ENCODE results near the gene ARHGAP26. TPM values are rescaled to one million over a fixed set of nuclear protein-coding genes. Genes with fewer than 3 reads are reported as not detected.

Gene ARHGAP26
- total and polyA plus RNA-seq, 2 experiments from 2014 or later, result 9.5 to 16.8 TPM

GRCh38 chr5:143213231-143213850, 443.2 kb downstream of the ARHGAP26 start:
- Histone ChIP-seq H3K4me2 (no peak overlapping the region), H4K20me1 (replicated peaks; ENCODE audit: insufficient read depth) (no peaks in the 10 kb centered on the region), H3K79me2 (replicated peaks; ENCODE audit: insufficient read depth) (no peaks in the 10 kb centered on the region), H3F3A (replicated peaks; ENCODE audit: low read depth) (no peaks in the 10 kb centered on the region), H3K9me2 (ENCODE audit: insufficient read depth) (0 out of 2 replicates have a peak, but pooled peaks cover 5% of the 10 kb centered on the region), H3K4me3 (no peak overlapping the region), H3K4me1 (ENCODE audit: insufficient read depth) (0 out of 2 replicates have a peak, but pooled peaks cover 5% of the 10 kb centered on the region), H3K36me3 (ENCODE audit: insufficient read depth) (peaks cover 7% of the 10 kb centered on the region; the same call in 1 of the 2 replicates), H3K27me3 (ENCODE audit: insufficient read depth) (no peaks in the 10 kb centered on the region), H3K27ac (ENCODE audit: low read depth) (no peak overlapping the region), H2AFZ (no peak overlapping the region)
- no peak for DNase-seq (ENCODE audit: low spot score)
- H3K4me1 Mint-ChIP-seq, result peaks cover 25% of the 10 kb centered on the region
- no peaks in the 10 kb centered on the region for H3K9me3 Mint-ChIP-seq
- H3K27ac Mint-ChIP-seq, result peak overlapping the region; percentile 59
- ATAC-seq, result no peak
- no peaks in the 10 kb centered on the region for H3K36me3 Mint-ChIP-seq (ENCODE audit: low read depth)
- peaks cover 3% of the 10 kb centered on the region for H3K27me3 Mint-ChIP-seq (ENCODE audit: insufficient read depth, low read depth, poor library complexity)
- TF ChIP-seq JUNB (IDR thresholded peaks at IDR 0.05; ENCODE audit: unreplicated experiment) (no peak), ZNF114 (CRISPR knock-in tag; IDR thresholded peaks at IDR 0.05) (no peak), ZNF331 (CRISPR knock-in tag; IDR thresholded peaks at IDR 0.05; ENCODE audit: low read depth) (no peak), POLR2AphosphoS5 (IDR thresholded peaks at IDR 0.05; ENCODE audit: low read depth) (no peak)
- TF ChIP-seq, protein P1, sequence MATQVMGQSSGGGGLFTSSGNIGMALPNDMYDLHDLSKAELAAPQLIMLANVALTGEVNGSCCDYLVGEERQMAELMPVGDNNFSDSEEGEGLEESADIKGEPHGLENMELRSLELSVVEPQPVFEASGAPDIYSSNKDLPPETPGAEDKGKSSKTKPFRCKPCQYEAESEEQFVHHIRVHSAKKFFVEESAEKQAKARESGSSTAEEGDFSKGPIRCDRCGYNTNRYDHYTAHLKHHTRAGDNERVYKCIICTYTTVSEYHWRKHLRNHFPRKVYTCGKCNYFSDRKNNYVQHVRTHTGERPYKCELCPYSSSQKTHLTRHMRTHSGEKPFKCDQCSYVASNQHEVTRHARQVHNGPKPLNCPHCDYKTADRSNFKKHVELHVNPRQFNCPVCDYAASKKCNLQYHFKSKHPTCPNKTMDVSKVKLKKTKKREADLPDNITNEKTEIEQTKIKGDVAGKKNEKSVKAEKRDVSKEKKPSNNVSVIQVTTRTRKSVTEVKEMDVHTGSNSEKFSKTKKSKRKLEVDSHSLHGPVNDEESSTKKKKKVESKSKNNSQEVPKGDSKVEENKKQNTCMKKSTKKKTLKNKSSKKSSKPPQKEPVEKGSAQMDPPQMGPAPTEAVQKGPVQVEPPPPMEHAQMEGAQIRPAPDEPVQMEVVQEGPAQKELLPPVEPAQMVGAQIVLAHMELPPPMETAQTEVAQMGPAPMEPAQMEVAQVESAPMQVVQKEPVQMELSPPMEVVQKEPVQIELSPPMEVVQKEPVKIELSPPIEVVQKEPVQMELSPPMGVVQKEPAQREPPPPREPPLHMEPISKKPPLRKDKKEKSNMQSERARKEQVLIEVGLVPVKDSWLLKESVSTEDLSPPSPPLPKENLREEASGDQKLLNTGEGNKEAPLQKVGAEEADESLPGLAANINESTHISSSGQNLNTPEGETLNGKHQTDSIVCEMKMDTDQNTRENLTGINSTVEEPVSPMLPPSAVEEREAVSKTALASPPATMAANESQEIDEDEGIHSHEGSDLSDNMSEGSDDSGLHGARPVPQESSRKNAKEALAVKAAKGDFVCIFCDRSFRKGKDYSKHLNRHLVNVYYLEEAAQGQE (IDR thresholded peaks at IDR 0.05; ENCODE audit: unreplicated experiment), result no peak
- TF ChIP-seq, protein P2, sequence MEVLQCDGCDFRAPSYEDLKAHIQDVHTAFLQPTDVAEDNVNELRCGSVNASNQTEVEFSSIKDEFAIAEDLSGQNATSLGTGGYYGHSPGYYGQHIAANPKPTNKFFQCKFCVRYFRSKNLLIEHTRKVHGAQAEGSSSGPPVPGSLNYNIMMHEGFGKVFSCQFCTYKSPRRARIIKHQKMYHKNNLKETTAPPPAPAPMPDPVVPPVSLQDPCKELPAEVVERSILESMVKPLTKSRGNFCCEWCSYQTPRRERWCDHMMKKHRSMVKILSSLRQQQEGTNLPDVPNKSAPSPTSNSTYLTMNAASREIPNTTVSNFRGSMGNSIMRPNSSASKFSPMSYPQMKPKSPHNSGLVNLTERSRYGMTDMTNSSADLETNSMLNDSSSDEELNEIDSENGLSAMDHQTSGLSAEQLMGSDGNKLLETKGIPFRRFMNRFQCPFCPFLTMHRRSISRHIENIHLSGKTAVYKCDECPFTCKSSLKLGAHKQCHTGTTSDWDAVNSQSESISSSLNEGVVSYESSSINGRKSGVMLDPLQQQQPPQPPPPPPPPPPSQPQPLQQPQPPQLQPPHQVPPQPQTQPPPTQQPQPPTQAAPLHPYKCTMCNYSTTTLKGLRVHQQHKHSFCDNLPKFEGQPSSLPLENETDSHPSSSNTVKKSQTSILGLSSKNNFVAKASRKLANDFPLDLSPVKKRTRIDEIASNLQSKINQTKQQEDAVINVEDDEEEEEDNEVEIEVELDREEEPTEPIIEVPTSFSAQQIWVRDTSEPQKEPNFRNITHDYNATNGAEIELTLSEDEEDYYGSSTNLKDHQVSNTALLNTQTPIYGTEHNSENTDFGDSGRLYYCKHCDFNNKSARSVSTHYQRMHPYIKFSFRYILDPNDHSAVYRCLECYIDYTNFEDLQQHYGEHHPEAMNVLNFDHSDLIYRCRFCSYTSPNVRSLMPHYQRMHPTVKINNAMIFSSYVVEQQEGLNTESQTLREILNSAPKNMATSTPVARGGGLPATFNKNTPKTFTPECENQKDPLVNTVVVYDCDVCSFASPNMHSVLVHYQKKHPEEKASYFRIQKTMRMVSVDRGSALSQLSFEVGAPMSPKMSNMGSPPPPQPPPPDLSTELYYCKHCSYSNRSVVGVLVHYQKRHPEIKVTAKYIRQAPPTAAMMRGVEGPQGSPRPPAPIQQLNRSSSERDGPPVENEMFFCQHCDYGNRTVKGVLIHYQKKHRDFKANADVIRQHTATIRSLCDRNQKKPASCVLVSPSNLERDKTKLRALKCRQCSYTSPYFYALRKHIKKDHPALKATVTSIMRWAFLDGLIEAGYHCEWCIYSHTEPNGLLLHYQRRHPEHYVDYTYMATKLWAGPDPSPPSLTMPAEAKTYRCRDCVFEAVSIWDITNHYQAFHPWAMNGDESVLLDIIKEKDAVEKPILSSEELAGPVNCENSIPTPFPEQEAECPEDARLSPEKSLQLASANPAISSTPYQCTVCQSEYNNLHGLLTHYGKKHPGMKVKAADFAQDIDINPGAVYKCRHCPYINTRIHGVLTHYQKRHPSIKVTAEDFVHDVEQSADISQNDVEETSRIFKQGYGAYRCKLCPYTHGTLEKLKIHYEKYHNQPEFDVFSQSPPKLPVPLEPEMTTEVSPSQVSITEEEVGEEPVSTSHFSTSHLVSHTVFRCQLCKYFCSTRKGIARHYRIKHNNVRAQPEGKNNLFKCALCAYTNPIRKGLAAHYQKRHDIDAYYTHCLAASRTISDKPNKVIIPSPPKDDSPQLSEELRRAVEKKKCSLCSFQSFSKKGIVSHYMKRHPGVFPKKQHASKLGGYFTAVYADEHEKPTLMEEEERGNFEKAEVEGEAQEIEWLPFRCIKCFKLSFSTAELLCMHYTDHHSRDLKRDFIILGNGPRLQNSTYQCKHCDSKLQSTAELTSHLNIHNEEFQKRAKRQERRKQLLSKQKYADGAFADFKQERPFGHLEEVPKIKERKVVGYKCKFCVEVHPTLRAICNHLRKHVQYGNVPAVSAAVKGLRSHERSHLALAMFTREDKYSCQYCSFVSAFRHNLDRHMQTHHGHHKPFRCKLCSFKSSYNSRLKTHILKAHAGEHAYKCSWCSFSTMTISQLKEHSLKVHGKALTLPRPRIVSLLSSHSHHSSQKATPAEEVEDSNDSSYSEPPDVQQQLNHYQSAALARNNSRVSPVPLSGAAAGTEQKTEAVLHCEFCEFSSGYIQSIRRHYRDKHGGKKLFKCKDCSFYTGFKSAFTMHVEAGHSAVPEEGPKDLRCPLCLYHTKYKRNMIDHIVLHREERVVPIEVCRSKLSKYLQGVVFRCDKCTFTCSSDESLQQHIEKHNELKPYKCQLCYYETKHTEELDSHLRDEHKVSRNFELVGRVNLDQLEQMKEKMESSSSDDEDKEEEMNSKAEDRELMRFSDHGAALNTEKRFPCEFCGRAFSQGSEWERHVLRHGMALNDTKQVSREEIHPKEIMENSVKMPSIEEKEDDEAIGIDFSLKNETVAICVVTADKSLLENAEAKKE (CRISPR knock-in tag; IDR thresholded peaks at IDR 0.05), result no peak
- H3K4me3 Mint-ChIP-seq, result no peak overlapping the region

All from GM23338 (cell line).